ENCODE results near the gene SDK1.
A peak's percentile ranks its signal among the peaks of the same experiment; 100 is the strongest.

SDK1 gene

DNA sequence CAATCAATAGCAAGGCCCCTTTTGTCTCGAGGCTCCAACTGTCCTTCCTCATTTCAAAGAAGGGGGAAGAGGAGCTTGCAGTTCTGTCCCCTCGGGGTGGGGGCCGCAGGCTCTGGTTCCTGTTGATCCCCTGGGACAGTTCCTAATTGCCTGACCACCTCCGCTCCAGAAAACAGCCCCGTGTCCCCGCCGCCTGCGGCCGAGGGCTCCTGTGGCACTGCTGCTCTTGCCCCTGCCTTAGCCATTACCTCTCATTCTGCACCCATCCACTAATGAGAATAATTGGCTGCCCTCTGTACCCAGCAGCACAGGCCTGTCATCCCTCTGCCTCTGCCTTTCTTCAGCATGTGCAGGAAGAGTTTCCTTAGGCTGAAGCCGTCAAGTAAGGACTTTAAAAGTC is 712.7 kb downstream of the SDK1 start:
- H3K4me1 ChIP-seq (ENCODE audit: control insufficient read depth in 2 of 2, insufficient read depth in 1 of 2, low read depth in 1 of 2, low read length in 2 of 2): peaks cover 2 to 3% of the 10 kb centered on the region in 2 donors
- H3K4me2 ChIP-seq (ENCODE audit: insufficient read depth, low read length, poor library complexity, severe bottlenecking): no peak overlapping the region
- no peak overlapping the region for H3K14ac ChIP-seq (ENCODE audit: low read length)
- H3K4me3 ChIP-seq (ENCODE audit: low read length in 2 of 2): no peak overlapping the region
- H3K36me3 ChIP-seq (replicated peaks in 1 of 2; ENCODE audit: control insufficient read depth in 2 of 2, insufficient read depth in 2 of 2, low read length in 2 of 2): peaks cover 0 to 15% of the 10 kb centered on the region in 2 donors
- no peak overlapping the region for H3K27ac ChIP-seq (replicated peaks; ENCODE audit: low read length)
- H4K8ac ChIP-seq (ENCODE audit: low read depth, low read length): no peak overlapping the region
- no peak overlapping the region for H2BK15ac ChIP-seq (ENCODE audit: low read length)
- H2BK5ac ChIP-seq (ENCODE audit: low read length): no peak overlapping the region
- peak overlapping the region; percentile 65 for H3K18ac ChIP-seq (ENCODE audit: low read length)
- peak overlapping the region; percentile 4 for H3K9ac ChIP-seq (ENCODE audit: low read depth, low read length, poor library complexity)
- no peak overlapping the region for H2AK5ac ChIP-seq (ENCODE audit: low read depth, low read length)
- no peak overlapping the region for H2BK120ac ChIP-seq (ENCODE audit: low read depth, low read length)
- no peak for DNase-seq (ENCODE audit: low spot score)
- H2AFZ ChIP-seq (ENCODE audit: low read length): no peak overlapping the region
- WGBS, 2 donors (ENCODE audit: extremely low coverage in 2 of 2, insufficient read length in 2 of 2, insufficient replicate concordance in 1 of 2): no CpG with 5 or more reads among the region's 10 CpGs
- H3K4ac ChIP-seq (ENCODE audit: low read length): no peak overlapping the region
- no peaks in the 10 kb centered on the region for H3K27me3 ChIP-seq (ENCODE audit: control insufficient read depth in 3 of 3, insufficient read depth in 3 of 3, low read depth in 1 of 3, low read length in 3 of 3)
- peaks cover 4 to 19% of the 10 kb centered on the region in 2 donors for H3K9me3 ChIP-seq (replicated peaks in 1 of 2; ENCODE audit: control insufficient read depth in 2 of 2, insufficient read depth in 1 of 2, low read depth in 1 of 2, low read length in 2 of 2)
- no peak overlapping the region for H4K91ac ChIP-seq (ENCODE audit: low read depth, low read length, poor library complexity)
- H3K23ac ChIP-seq (ENCODE audit: low read depth, low read length, poor library complexity): no peak overlapping the region
- no peaks in the 10 kb centered on the region for H3K79me1 ChIP-seq (ENCODE audit: low read depth, low read length)
- no peak overlapping the region for H2BK12ac ChIP-seq (ENCODE audit: low read length)

GRCh38 chr7:4014346-4015050 is 713.4 kb downstream of the SDK1 start:
- WGBS, 2 donors (ENCODE audit: extremely low coverage in 2 of 2, insufficient read length in 2 of 2, insufficient replicate concordance in 1 of 2): no CpG with 5 or more reads among the region's 13 CpGs
- Histone ChIP-seq H2BK12ac (ENCODE audit: low read length) (no peak overlapping the region), H3K79me1 (ENCODE audit: low read depth, low read length) (no peaks in the 10 kb centered on the region), H2AFZ (ENCODE audit: low read length) (no peak overlapping the region), H4K91ac (ENCODE audit: low read depth, low read length, poor library complexity) (no peak overlapping the region), H3K4me2 (ENCODE audit: insufficient read depth, low read length, poor library complexity, severe bottlenecking) (no peak overlapping the region), H3K36me3 (replicated peaks in 1 of 2; ENCODE audit: control insufficient read depth in 2 of 2, insufficient read depth in 2 of 2, low read length in 2 of 2) (peaks cover 0 to 15% of the 10 kb centered on the region in 2 donors), H3K14ac (ENCODE audit: low read length) (no peak overlapping the region), H3K18ac (ENCODE audit: low read length) (no peak overlapping the region), H3K4me3 (ENCODE audit: low read length in 2 of 2) (no peak overlapping the region), H3K9ac (ENCODE audit: low read depth, low read length, poor library complexity) (no peak overlapping the region), H3K9me3 (replicated peaks in 1 of 2; ENCODE audit: control insufficient read depth in 2 of 2, insufficient read depth in 1 of 2, low read depth in 1 of 2, low read length in 2 of 2) (peaks cover 10 to 26% of the 10 kb centered on the region in 2 donors), H3K4ac (ENCODE audit: low read length) (no peak overlapping the region), H2BK15ac (ENCODE audit: low read length) (no peak overlapping the region), H3K27ac (replicated peaks; ENCODE audit: low read length) (no peak overlapping the region), H2BK120ac (ENCODE audit: low read depth, low read length) (no peak overlapping the region), H2AK5ac (ENCODE audit: low read depth, low read length) (no peak overlapping the region), H4K8ac (ENCODE audit: low read depth, low read length) (no peak overlapping the region), H3K23ac (ENCODE audit: low read depth, low read length, poor library complexity) (no peak overlapping the region), H2BK5ac (ENCODE audit: low read length) (no peak overlapping the region), H3K4me1 (ENCODE audit: control insufficient read depth in 2 of 2, insufficient read depth in 1 of 2, low read depth in 1 of 2, low read length in 2 of 2) (peaks cover 2 to 3% of the 10 kb centered on the region in 2 donors), H3K27me3 (ENCODE audit: control insufficient read depth in 3 of 3, insufficient read depth in 3 of 3, low read depth in 1 of 3, low read length in 3 of 3) (no peaks in the 10 kb centered on the region)
- no peak for DNase-seq (ENCODE audit: low spot score)

DNA sequence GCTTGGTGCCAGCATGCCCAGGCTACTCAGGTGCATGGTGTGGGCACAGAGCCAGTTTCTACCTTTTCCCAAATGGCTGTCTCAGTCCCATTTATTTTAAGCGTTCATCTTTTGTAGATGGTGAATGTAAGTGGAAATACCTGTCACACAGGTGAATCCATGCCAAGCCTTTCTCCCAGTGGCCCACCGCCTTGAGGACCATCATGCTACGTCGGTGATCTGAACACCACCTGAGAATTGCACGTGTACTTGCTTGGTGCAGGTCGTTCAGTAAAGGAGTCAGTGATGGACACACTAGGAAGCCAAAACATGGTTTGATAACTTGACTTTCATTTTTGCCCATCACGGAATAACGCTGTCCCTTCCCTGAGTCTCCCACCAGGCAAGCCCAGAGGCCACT is 714.3 kb downstream of the SDK1 start:
- no peak overlapping the region for H3K18ac ChIP-seq (ENCODE audit: low read length)
- H3K4ac ChIP-seq (ENCODE audit: low read length): no peak overlapping the region
- H3K36me3 ChIP-seq (replicated peaks in 1 of 2; ENCODE audit: control insufficient read depth in 2 of 2, insufficient read depth in 2 of 2, low read length in 2 of 2): peaks cover 0 to 15% of the 10 kb centered on the region in 2 donors
- H2BK5ac ChIP-seq (ENCODE audit: low read length): no peak overlapping the region
- no peak overlapping the region for H3K4me2 ChIP-seq (ENCODE audit: insufficient read depth, low read length, poor library complexity, severe bottlenecking)
- peaks cover 2 to 3% of the 10 kb centered on the region in 2 donors for H3K4me1 ChIP-seq (ENCODE audit: control insufficient read depth in 2 of 2, insufficient read depth in 1 of 2, low read depth in 1 of 2, low read length in 2 of 2)
- no peak overlapping the region for H3K27ac ChIP-seq (replicated peaks; ENCODE audit: low read length)
- no peak overlapping the region for H2BK120ac ChIP-seq (ENCODE audit: low read depth, low read length)
- H3K27me3 ChIP-seq (ENCODE audit: control insufficient read depth in 3 of 3, insufficient read depth in 3 of 3, low read depth in 1 of 3, low read length in 3 of 3): no peaks in the 10 kb centered on the region
- no peak overlapping the region for H3K14ac ChIP-seq (ENCODE audit: low read length)
- H4K91ac ChIP-seq (ENCODE audit: low read depth, low read length, poor library complexity): no peak overlapping the region
- no peak overlapping the region for H2AK5ac ChIP-seq (ENCODE audit: low read depth, low read length)
- H3K4me3 ChIP-seq (ENCODE audit: low read length in 2 of 2): no peak overlapping the region
- no peak overlapping the region for H3K23ac ChIP-seq (ENCODE audit: low read depth, low read length, poor library complexity)
- H4K8ac ChIP-seq (ENCODE audit: low read depth, low read length): no peak overlapping the region
- no peak overlapping the region for H2BK15ac ChIP-seq (ENCODE audit: low read length)
- DNase-seq (ENCODE audit: low spot score): no peak
- H3K79me1 ChIP-seq (ENCODE audit: low read depth, low read length): no peaks in the 10 kb centered on the region
- no CpG with 5 or more reads among the region's 8 CpGs for WGBS, 2 donors (ENCODE audit: extremely low coverage in 2 of 2, insufficient read length in 2 of 2, insufficient replicate concordance in 1 of 2)
- H3K9me3 ChIP-seq (replicated peaks in 1 of 2; ENCODE audit: control insufficient read depth in 2 of 2, insufficient read depth in 1 of 2, low read depth in 1 of 2, low read length in 2 of 2): peaks cover 16 to 35% of the 10 kb centered on the region in 2 donors
- H2BK12ac ChIP-seq (ENCODE audit: low read length): no peak overlapping the region
- no peak overlapping the region for H3K9ac ChIP-seq (ENCODE audit: low read depth, low read length, poor library complexity)
- H2AFZ ChIP-seq (ENCODE audit: low read length): no peak overlapping the region

GRCh38 chr7:4015996-4016395 is 714.9 kb downstream of the SDK1 start:
- no peak overlapping the region for H3K4me2 ChIP-seq (ENCODE audit: insufficient read depth, low read length, poor library complexity, severe bottlenecking)
- H2BK12ac ChIP-seq (ENCODE audit: low read length): no peak overlapping the region
- no peak overlapping the region for H2AFZ ChIP-seq (ENCODE audit: low read length)
- no peak overlapping the region for H3K4me3 ChIP-seq (ENCODE audit: low read length in 2 of 2)
- H3K14ac ChIP-seq (ENCODE audit: low read length): no peak overlapping the region
- H3K27me3 ChIP-seq (ENCODE audit: control insufficient read depth in 3 of 3, insufficient read depth in 3 of 3, low read depth in 1 of 3, low read length in 3 of 3): no peaks in the 10 kb centered on the region
- no peak overlapping the region for H2BK5ac ChIP-seq (ENCODE audit: low read length)
- no peak overlapping the region for H3K27ac ChIP-seq (replicated peaks; ENCODE audit: low read length)
- H3K23ac ChIP-seq (ENCODE audit: low read depth, low read length, poor library complexity): peak overlapping the region; percentile 26
- peaks cover 2 to 3% of the 10 kb centered on the region in 2 donors for H3K4me1 ChIP-seq (ENCODE audit: control insufficient read depth in 2 of 2, insufficient read depth in 1 of 2, low read depth in 1 of 2, low read length in 2 of 2)
- peaks cover 16 to 39% of the 10 kb centered on the region in 2 donors for H3K9me3 ChIP-seq (replicated peaks in 1 of 2; ENCODE audit: control insufficient read depth in 2 of 2, insufficient read depth in 1 of 2, low read depth in 1 of 2, low read length in 2 of 2)
- H4K8ac ChIP-seq (ENCODE audit: low read depth, low read length): no peak overlapping the region
- no CpG with 5 or more reads among the region's 10 CpGs for WGBS, 2 donors (ENCODE audit: extremely low coverage in 2 of 2, insufficient read length in 2 of 2, insufficient replicate concordance in 1 of 2)
- no peak overlapping the region for H2BK15ac ChIP-seq (ENCODE audit: low read length)
- peaks cover 0 to 15% of the 10 kb centered on the region in 2 donors for H3K36me3 ChIP-seq (replicated peaks in 1 of 2; ENCODE audit: control insufficient read depth in 2 of 2, insufficient read depth in 2 of 2, low read length in 2 of 2)
- no peak overlapping the region for H4K91ac ChIP-seq (ENCODE audit: low read depth, low read length, poor library complexity)
- DNase-seq (ENCODE audit: low spot score): no peak
- no peak overlapping the region for H3K9ac ChIP-seq (ENCODE audit: low read depth, low read length, poor library complexity)
- no peak overlapping the region for H3K18ac ChIP-seq (ENCODE audit: low read length)
- H2BK120ac ChIP-seq (ENCODE audit: low read depth, low read length): no peak overlapping the region
- H3K4ac ChIP-seq (ENCODE audit: low read length): no peak overlapping the region
- H2AK5ac ChIP-seq (ENCODE audit: low read depth, low read length): no peak overlapping the region
- no peaks in the 10 kb centered on the region for H3K79me1 ChIP-seq (ENCODE audit: low read depth, low read length)
